ENCODE results near the gene ST3GAL4.

The ST3GAL4 gene

DNA sequence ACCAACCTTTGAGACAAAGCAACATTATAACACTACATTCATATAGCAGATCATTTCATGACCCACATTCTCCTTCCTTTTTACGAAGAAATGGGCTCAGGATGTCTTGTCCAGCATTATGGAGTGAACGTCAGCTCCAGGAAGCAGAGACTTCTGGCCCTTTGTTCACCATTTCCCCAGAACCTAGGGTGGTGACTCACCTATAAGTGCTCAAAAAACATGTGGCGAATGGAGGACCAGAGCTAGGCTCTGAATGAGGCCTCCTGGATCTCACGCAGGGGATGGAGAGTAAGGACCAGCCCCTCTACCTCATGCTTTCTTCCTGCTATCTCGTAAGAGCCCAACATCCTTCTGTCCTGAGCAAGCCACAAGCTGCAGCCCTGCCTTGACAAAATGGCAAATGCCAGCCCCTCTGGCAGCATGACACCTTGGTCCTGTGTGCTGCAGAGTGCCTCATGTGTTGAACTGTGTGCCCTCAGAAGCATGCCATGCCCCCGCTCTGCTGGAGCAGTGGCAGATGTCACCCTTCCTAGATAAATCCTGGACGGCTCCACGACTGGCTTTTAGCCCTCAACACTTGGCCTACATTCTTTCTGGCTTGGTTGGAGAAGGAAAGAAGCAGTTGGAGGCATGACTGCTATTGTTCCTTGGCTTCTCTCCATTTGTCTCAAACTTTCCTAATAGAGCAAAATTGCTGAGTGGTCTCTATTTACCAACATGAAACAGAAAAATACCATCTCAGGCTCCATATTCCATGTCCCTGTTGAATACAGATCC lies 6.5 kb upstream of the ST3GAL4 start:
- no peaks in the 10 kb centered on the region for H3K9me3 ChIP-seq (ENCODE audit: control insufficient read depth, insufficient read depth, low read length)
- H3K9ac ChIP-seq (ENCODE audit: low read depth, low read length): no peak overlapping the region
- H3K4me3 ChIP-seq (ENCODE audit: low read depth, low read length): no peak overlapping the region
- no peak overlapping the region for H3K27ac ChIP-seq (ENCODE audit: low read depth, low read length)
- peaks cover 29% of the 10 kb centered on the region for H3K4me1 ChIP-seq (ENCODE audit: control insufficient read depth, insufficient read depth, low read length)
- H3K27me3 ChIP-seq (ENCODE audit: control insufficient read depth, insufficient read depth, low read length): no peaks in the 10 kb centered on the region
- H3K36me3 ChIP-seq (ENCODE audit: control insufficient read depth, insufficient read depth, low read length): peaks cover 14% of the 10 kb centered on the region

GRCh38 chr11:126350836-126351235 lies 4.7 kb upstream of the ST3GAL4 start:
- no peak overlapping the region for H3K4me3 ChIP-seq (ENCODE audit: low read depth, low read length)
- peaks cover 24% of the 10 kb centered on the region for H3K4me1 ChIP-seq (ENCODE audit: control insufficient read depth, insufficient read depth, low read length)
- no peaks in the 10 kb centered on the region for H3K9me3 ChIP-seq (ENCODE audit: control insufficient read depth, insufficient read depth, low read length)
- peaks cover 6% of the 10 kb centered on the region; the same call in 1 of the 2 replicates for H3K36me3 ChIP-seq (ENCODE audit: control insufficient read depth, insufficient read depth, low read length)
- no peaks in the 10 kb centered on the region for H3K27me3 ChIP-seq (ENCODE audit: control insufficient read depth, insufficient read depth, low read length)
- no peak overlapping the region for H3K9ac ChIP-seq (ENCODE audit: low read depth, low read length)
- no peak overlapping the region for H3K27ac ChIP-seq (ENCODE audit: low read depth, low read length)

DNA sequence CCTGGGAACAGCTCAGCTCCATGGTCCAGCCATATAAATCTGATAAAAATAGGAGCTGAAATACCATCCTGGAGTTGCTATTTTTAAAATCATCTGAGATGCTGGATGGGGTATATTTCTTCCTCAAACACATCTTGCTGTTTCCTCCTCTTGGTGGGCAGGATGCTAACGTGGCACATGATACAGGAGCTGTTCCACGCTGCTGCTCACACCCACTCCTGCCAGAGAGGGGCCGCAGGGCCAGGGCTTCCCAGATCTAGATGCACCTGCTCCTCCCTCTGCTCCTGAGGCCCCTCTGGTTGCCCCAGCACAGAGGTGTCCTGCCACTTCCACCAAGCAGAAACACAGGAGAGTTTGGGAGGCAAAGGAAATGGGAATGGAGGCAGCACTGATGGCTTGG lies 3.3 kb upstream of the ST3GAL4 start:
- Histone ChIP-seq H3K9me3 (ENCODE audit: control insufficient read depth, insufficient read depth, low read length) (no peaks in the 10 kb centered on the region), H3K27me3 (ENCODE audit: control insufficient read depth, insufficient read depth, low read length) (no peaks in the 10 kb centered on the region), H3K4me1 (ENCODE audit: control insufficient read depth, insufficient read depth, low read length) (peaks cover 22% of the 10 kb centered on the region), H3K27ac (ENCODE audit: low read depth, low read length) (no peak overlapping the region), H3K9ac (ENCODE audit: low read depth, low read length) (no peak overlapping the region), H3K4me3 (ENCODE audit: low read depth, low read length) (no peak overlapping the region), H3K36me3 (ENCODE audit: control insufficient read depth, insufficient read depth, low read length) (peaks cover 6% of the 10 kb centered on the region; the same call in 1 of the 2 replicates)

DNA sequence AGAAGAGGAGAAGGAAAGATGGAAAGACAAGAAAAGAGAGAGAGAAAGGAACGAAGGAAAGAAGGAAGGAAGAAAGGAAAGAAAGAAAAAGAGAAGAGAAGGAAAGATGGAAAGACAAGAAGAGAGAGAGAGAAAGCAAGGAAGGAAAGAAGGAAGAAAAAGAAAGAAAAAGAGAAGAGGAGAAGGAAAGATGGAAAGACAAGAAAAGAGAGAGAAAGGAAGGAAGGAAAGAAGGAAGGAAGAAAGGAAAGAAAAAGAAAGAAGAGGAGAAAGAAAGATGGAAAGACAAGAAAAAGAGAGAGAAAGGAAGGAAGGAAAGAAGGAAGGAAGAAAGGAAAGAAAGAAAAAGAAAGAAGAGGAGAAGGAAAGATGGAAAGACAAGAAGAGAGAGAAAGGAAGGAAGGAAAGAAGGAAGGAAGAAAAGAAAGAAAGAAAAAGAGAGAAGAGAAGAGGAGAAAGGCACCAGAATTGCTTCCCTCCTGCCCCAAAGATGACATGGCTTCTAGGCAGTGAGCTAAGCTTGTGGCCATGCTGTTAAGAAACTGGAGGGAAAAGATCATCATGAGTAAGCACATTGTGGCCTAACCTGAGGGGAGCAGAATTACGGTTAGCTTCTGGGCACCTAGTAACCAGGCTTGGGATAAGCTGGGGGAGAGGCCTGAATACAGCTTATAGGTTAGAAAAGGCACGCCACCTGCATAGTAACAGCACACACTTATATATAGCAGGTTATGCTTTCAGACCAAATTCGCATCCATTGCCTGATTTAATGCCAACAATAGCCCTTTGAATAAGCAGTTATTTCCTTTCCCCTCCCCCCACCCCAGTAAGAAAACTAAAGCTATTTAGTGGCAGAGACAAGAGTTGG lies 2.3 kb upstream of the ST3GAL4 start:
- no peak overlapping the region for H3K9ac ChIP-seq (ENCODE audit: low read depth, low read length)
- peaks cover 22% of the 10 kb centered on the region for H3K4me1 ChIP-seq (ENCODE audit: control insufficient read depth, insufficient read depth, low read length)
- no peaks in the 10 kb centered on the region for H3K27me3 ChIP-seq (ENCODE audit: control insufficient read depth, insufficient read depth, low read length)
- H3K4me3 ChIP-seq (ENCODE audit: low read depth, low read length): peak overlapping the region; percentile 29; the same call in 1 of the 2 replicates
- peaks cover 6% of the 10 kb centered on the region; the same call in 1 of the 2 replicates for H3K36me3 ChIP-seq (ENCODE audit: control insufficient read depth, insufficient read depth, low read length)
- H3K27ac ChIP-seq (ENCODE audit: low read depth, low read length): peak overlapping the region; percentile 55
- H3K9me3 ChIP-seq (ENCODE audit: control insufficient read depth, insufficient read depth, low read length): no peaks in the 10 kb centered on the region

DNA sequence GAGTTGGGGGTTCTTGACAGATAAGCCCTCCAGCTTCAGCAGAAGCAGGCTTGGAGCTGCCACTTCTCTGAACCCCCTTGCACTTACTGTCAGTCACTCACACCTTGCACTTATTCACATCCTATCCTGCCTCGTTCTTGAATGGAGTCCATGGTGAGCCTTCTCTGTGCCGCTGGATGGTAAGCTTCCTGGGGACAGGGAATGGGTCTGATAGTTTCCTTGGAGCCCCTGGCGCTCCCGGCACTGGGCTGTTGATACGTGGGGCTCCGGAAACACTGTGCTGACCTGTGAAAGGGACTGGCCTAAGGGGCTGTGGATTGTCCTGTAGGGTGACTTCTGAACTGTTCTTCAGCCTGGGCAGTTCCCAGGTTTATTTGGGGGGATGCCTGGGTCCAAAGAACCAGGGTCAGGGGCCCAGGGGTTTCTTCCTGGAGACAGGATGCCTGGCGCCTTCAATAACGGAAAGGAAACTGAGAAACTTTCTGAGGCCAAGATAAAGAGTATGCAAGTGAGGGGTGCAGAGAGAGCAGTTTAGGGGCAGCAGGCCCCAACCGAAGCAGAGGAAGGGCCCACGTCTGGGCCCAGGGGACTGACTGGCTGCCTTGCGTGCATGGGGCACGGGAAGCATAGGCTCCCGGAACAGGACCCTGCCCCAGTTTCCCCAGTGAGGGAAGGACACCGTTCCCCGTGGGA lies 709 bp upstream of the ST3GAL4 start:
- H3K27me3 ChIP-seq (ENCODE audit: control insufficient read depth, insufficient read depth, low read length): no peaks in the 10 kb centered on the region
- peak overlapping the region; percentile 99 for H3K4me3 ChIP-seq (ENCODE audit: low read depth, low read length)
- peaks cover 6% of the 10 kb centered on the region; the same call in 1 of the 2 replicates for H3K36me3 ChIP-seq (ENCODE audit: control insufficient read depth, insufficient read depth, low read length)
- peak overlapping the region; percentile 72 for H3K27ac ChIP-seq (ENCODE audit: low read depth, low read length)
- H3K9ac ChIP-seq (ENCODE audit: low read depth, low read length): peak overlapping the region; percentile 95
- peaks cover 22% of the 10 kb centered on the region for H3K4me1 ChIP-seq (ENCODE audit: control insufficient read depth, insufficient read depth, low read length)
- no peaks in the 10 kb centered on the region for H3K9me3 ChIP-seq (ENCODE audit: control insufficient read depth, insufficient read depth, low read length)

DNA sequence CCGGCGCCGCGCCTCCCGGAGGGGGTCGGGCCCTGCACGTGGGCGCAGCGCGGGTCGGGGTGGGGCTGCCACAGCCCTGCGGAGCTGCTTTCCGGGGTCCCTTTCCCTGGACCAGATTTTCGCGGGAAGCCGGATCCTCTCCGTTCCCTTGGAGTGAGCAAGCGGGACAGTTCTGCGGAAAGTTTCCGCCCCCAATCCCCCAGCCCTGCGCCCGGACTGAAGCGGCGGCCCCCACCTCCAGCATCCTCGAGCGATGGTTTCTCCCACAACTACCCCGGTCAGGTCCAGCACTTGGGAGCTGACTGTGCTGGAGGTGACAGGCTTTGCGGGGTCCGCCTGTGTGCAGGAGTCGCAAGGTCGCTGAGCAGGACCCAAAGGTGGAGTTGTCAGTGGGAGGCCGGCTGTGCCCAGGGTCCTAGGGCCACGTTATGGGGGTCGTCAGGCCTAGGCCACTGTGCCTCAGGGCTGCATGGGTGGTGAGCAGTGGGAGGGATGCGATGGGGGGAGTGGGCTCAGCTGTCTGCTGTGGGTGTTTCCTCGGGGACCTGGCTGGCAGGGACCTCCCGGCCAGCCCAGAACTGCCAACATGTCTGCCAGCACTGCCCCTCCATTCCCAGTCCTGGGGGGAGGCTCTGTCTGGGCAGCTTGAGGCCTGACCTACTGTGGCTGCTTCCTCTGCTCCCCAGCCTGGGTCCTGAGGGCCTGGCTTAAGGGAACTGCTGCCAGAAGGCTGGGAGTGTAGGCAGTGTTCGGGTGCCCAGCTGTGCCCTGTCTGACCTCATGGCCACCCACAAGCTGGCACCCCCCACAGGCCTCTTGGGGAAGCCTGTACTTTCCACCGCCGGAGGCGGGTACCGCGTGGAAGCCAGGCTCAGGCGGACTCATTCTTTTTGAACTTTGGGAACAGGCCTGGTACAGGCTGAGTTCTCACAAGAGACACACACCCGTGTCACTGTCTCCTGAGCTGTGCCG lies 726 bp downstream of the ST3GAL4 start:
- Histone ChIP-seq H3K27ac (ENCODE audit: low read depth, low read length) (no peak overlapping the region), H3K9me3 (ENCODE audit: control insufficient read depth, insufficient read depth, low read length) (no peaks in the 10 kb centered on the region)

DNA sequence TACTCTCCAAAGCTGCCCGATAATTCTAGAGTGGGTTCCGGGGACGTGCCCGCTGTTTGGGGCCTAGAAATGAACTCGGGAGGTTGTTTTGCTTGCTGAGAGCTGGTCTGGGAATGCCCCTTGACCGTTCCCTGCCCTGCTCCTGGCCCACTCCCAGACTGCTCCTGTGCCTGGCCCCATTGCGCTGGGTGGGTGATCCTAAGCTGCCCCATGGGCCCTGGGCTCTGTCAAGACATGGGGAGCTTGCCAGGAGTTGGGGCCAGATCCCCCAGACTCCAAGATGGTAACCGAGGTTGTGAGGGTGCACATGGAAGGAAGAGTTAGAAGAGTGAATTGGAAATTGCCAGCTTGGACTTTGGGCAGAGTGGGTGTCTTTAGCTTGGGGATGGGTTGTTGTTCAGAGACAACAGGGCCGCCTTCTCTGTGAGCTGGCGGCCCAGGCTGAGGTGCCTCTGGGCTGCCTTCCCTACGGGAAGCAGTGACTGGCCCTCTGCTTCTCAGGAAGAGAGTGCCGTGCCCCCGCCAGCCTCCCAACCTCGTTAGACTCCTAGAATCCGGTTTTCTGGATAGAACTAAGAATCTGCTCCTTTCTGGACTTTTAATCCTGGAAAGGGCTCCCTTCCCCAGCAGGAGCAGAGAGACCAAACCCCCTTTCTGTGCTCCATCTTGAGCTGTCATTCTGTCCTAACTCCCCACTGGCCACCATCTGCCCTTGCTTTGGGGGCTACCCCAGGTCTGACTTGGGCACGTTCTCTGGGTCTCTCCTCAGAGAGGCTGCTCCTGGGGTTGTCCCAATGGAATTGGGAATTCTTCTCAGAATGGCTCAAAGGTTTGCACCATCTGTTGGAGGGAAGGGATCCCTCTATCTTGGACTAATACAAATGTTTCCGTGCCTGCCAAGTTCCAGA lies 1.8 kb downstream of the ST3GAL4 start:
- no peaks in the 10 kb centered on the region for H3K27me3 ChIP-seq (ENCODE audit: control insufficient read depth, insufficient read depth, low read length)
- H3K4me3 ChIP-seq (ENCODE audit: low read depth, low read length): no peak overlapping the region
- H3K9me3 ChIP-seq (ENCODE audit: control insufficient read depth, insufficient read depth, low read length): no peaks in the 10 kb centered on the region
- no peak overlapping the region for H3K27ac ChIP-seq (ENCODE audit: low read depth, low read length)
- H3K4me1 ChIP-seq (ENCODE audit: control insufficient read depth, insufficient read depth, low read length): peaks cover 21% of the 10 kb centered on the region
- no peak overlapping the region for H3K9ac ChIP-seq (ENCODE audit: low read depth, low read length)
- 0 out of 2 replicates have a peak, but pooled peaks cover 1% of the 10 kb centered on the region for H3K36me3 ChIP-seq (ENCODE audit: control insufficient read depth, insufficient read depth, low read length)

More for the DNA sequence above, 726 bp downstream of the ST3GAL4 start:
- H3K27me3 ChIP-seq (ENCODE audit: control insufficient read depth, insufficient read depth, low read length): no peaks in the 10 kb centered on the region
- H3K36me3 ChIP-seq (ENCODE audit: control insufficient read depth, insufficient read depth, low read length): peaks cover 6% of the 10 kb centered on the region; the same call in 1 of the 2 replicates
- peaks cover 21% of the 10 kb centered on the region for H3K4me1 ChIP-seq (ENCODE audit: control insufficient read depth, insufficient read depth, low read length)
- H3K9ac ChIP-seq (ENCODE audit: low read depth, low read length): no peak overlapping the region; the same call in 1 of the 2 replicates
- peak overlapping the region; percentile 99 for H3K4me3 ChIP-seq (ENCODE audit: low read depth, low read length)

DNA sequence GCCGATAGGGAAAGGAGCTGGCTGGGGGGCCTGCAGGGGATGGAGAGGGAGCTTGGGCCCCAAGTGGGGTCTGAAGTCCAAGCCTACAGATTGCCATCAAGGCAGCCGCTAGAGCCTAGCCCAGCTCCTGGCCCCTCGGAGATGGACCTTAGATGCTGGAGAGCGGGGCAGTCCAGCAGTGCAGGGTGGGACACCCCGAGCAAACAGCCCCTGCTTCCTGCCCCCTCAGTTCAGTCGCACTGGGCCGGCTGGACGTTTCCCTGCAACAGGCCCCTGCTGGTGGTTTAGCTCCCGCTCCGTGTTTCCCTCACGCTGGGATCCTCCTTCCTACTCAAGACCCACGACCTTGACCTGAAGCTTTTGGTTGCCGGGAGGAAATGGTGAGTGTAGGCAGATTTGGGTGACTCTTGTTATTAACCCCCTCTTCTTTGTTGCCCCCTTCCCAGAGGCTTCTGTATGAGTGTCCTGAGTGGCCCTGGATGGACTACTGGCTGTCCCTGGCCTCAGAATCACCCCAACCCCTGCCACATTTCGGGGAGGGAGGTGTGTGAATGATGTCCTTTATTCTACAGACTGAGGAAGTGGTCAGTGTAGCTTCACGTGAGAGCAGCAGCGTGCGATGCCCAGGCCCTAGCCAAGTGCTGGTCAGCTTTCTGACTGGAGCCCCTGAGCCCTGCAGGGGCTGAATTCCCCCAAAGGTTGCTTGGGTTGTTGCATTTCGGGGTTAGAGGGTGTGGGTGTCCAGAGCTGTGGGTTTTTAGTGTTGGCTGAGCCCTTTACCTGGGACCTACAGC lies 2.7 kb downstream of the ST3GAL4 start:
- no peaks in the 10 kb centered on the region for H3K36me3 ChIP-seq (ENCODE audit: control insufficient read depth, insufficient read depth, low read length)
- H3K4me1 ChIP-seq (ENCODE audit: control insufficient read depth, insufficient read depth, low read length): peaks cover 18% of the 10 kb centered on the region
- no peak overlapping the region for H3K4me3 ChIP-seq (ENCODE audit: low read depth, low read length)
- H3K9me3 ChIP-seq (ENCODE audit: control insufficient read depth, insufficient read depth, low read length): no peaks in the 10 kb centered on the region
- H3K27me3 ChIP-seq (ENCODE audit: control insufficient read depth, insufficient read depth, low read length): no peaks in the 10 kb centered on the region
- no peak overlapping the region for H3K9ac ChIP-seq (ENCODE audit: low read depth, low read length)
- H3K27ac ChIP-seq (ENCODE audit: low read depth, low read length): no peak overlapping the region

- no peak overlapping the region for H3K27ac ChIP-seq (ENCODE audit: low read depth, low read length)
- no peak overlapping the region for H3K9ac ChIP-seq (ENCODE audit: low read depth, low read length)
- no peaks in the 10 kb centered on the region for H3K36me3 ChIP-seq (ENCODE audit: control insufficient read depth, insufficient read depth, low read length)
- no peaks in the 10 kb centered on the region for H3K27me3 ChIP-seq (ENCODE audit: control insufficient read depth, insufficient read depth, low read length)
- no peak overlapping the region for H3K4me3 ChIP-seq (ENCODE audit: low read depth, low read length)
- no peaks in the 10 kb centered on the region for H3K9me3 ChIP-seq (ENCODE audit: control insufficient read depth, insufficient read depth, low read length)
- peaks cover 12% of the 10 kb centered on the region for H3K4me1 ChIP-seq (ENCODE audit: control insufficient read depth, insufficient read depth, low read length)
Measured at GRCh38 chr11:126358763-126359160, 3.3 kb downstream of the ST3GAL4 start.

Data from HUES48 (cell line).